Thyroid gland (tissue), 4 donors: ENCODE measurements around the gene MCCD1. TPM values are rescaled to one million over a fixed set of nuclear protein-coding genes. Genes with fewer than 3 reads are reported as not detected.
"Not testable (repeated sequence)": the region's sequence is repeated elsewhere in the genome, so short reads cannot be mapped to it uniquely, and the experiment has no call there.

Experiments
- DNase-seq, 2 donors: peaks; one replicate each; pipeline ENCODE4 v3.0.0-alpha.2; 2019
- H3K27ac ChIP-seq, 3 donors: fragments of 200-600 bp; sonication (generic); 1 replicate in 2 of 3; 2 replicates in 1 of 3; pipeline ENCODE4 v1.5.1; 2016 to 2019; ENCODE audit warnings: mild to moderate bottlenecking in 1 of 3, moderate library complexity in 1 of 3
- H3K27me3 ChIP-seq: fragments of 200-600 bp; sonication (generic); one replicate; pipeline ENCODE4 v1.5.1; 2019
- H3K36me3 ChIP-seq, 2 donors: fragments of 200-600 bp; sonication (generic); one replicate each; pipeline ENCODE4 v1.5.1; 2016 to 2019
- H3K4me1 ChIP-seq, 2 donors: fragments of 200-600 bp; sonication (generic); one replicate each; pipeline ENCODE4 v1.5.1; 2017 to 2019
- H3K4me3 ChIP-seq, 3 donors: fragments of 200-600 bp; sonication (generic); replicated peaks in 1 of 3; 1 replicate in 2 of 3; 2 replicates in 1 of 3; pipeline ENCODE4 v1.5.1; 2016; ENCODE audit warnings: mild to moderate bottlenecking in 1 of 3
- H3K9me3 ChIP-seq: fragments of 200-600 bp; sonication (generic); one replicate; pipeline ENCODE4 v1.5.1; 2017
- POLR2A ChIP-seq, 2 donors: fragments of 450-650 bp; IDR thresholded peaks; one replicate each; pipeline ENCODE4 v1.6.1; 2017; ENCODE audit warnings: antibody characterized with exemption in 2 of 2, mild to moderate bottlenecking in 2 of 2, moderate library complexity in 1 of 2
- WGBS, 2 donors: methylation state at CpG; one replicate each; pipeline ENCODE4 v1.1.5; 2017; 5-methylcytosine and 5-hydroxymethylcytosine counted together
- intact Hi-C: fragments of 100-400 bp; cut with DNase I; formaldehyde crosslinking; loops from one replicate; pipeline ENCODE4 v1.15.1; 2023
- total RNA-seq, 4 donors: library from RNA; depleted of rRNA; stranded (reverse); fragments of >200 nt; gene quantifications; one replicate each; pipeline ENCODE4 v1.2.3, GENCODE V29; 2016
- TF ChIP-seq, protein P1 (sequence below), 6 experiments: fragments of 200-600 bp in 3 of 6; fragments of 450-650 bp in 3 of 6; sonication (generic) in 3 of 6; IDR thresholded peaks; one replicate each; pipeline ENCODE4 v1.5.1; 2016 to 2019; ENCODE audit warnings: antibody characterized with exemption in 6 of 6, mild to moderate bottlenecking in 2 of 6, inconsistent platforms in 1 of 6, moderate library complexity in 1 of 6

MCCD1 gene
- total RNA-seq, 4 donors from 2014 or later: not detected

- 93 to 96% methylated on average over 2 of the region's 2 CpGs for WGBS, 2 donors
- Histone ChIP-seq H3K27me3 (no peaks in the 10 kb centered on the region), H3K4me1 (peaks cover 11 to 13% of the 10 kb centered on the region in 2 donors), H3K4me3 (peak overlapping the region in 1 of 3 donors; percentile 25), H3K27ac (peak overlapping the region in 1 of 3 donors; percentile 85), H3K9me3 (no peaks in the 10 kb centered on the region), H3K36me3 (peaks cover 5 to 22% of the 10 kb centered on the region in 2 donors)
- TF ChIP-seq, protein P1, sequence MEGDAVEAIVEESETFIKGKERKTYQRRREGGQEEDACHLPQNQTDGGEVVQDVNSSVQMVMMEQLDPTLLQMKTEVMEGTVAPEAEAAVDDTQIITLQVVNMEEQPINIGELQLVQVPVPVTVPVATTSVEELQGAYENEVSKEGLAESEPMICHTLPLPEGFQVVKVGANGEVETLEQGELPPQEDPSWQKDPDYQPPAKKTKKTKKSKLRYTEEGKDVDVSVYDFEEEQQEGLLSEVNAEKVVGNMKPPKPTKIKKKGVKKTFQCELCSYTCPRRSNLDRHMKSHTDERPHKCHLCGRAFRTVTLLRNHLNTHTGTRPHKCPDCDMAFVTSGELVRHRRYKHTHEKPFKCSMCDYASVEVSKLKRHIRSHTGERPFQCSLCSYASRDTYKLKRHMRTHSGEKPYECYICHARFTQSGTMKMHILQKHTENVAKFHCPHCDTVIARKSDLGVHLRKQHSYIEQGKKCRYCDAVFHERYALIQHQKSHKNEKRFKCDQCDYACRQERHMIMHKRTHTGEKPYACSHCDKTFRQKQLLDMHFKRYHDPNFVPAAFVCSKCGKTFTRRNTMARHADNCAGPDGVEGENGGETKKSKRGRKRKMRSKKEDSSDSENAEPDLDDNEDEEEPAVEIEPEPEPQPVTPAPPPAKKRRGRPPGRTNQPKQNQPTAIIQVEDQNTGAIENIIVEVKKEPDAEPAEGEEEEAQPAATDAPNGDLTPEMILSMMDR (IDR thresholded peaks at IDR 0.05): no peak
- TF ChIP-seq POLR2A (IDR thresholded peaks at IDR 0.05): no peak
- intact Hi-C loops: loop anchor here (5.0 to 10.0 kb wide), 2 partner anchors 49 to 54 kb away; partner anchors contain the start of gene MICB
- no peak for DNase-seq
These were observed 19.7 kb downstream of the MCCD1 start for GRCh38 chr6:31548544-31548873.

- intact Hi-C loops, H3K9me3 ChIP-seq, H3K27me3 ChIP-seq, H3K4me3 ChIP-seq, H3K27ac ChIP-seq: not testable (repeated sequence)
- DNase-seq: peak; percentile 19 to 33
- H3K4me1 ChIP-seq: peaks cover 11 to 13% of the 10 kb centered on the region in 2 donors
- H3K36me3 ChIP-seq: peaks cover 20 to 22% of the 10 kb centered on the region in 2 donors
- TF ChIP-seq, protein P1 (IDR thresholded peaks at IDR 0.05): peak in 3 of 6 experiments; percentile 5 to 15 (median 14)
- WGBS, 2 donors: 58 to 63% methylated on average over 5 of the region's 5 CpGs
These were observed 22.6 kb downstream of the MCCD1 start for GRCh38 chr6:31551371-31551770.

DNA sequence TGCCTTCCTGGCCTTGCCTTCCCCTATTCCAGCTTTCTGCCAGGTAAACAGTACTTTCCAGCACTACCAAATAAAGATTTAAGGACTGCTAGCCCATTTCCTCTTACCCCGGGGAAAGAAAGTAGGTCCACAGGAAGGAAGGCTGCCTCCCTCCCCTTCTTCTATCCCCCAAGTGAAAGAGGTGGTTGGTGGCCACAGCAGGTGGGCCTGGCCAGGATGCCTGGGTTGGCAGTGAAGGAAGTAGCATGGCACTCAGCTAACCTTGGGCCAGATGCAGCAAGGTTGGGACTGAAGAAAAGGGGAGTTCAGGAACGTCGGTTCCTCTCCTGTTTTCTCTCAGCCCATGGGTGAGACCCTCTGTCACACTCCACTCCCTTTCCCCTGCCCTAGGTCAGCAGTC lies 27.5 kb downstream of the MCCD1 start:
- no peaks in the 10 kb centered on the region for H3K9me3 ChIP-seq
- WGBS, 2 donors: 77% methylated on average over 3 of the region's 3 CpGs
- DNase-seq: no peak
- peaks cover 16 to 42% of the 10 kb centered on the region in 2 donors for H3K36me3 ChIP-seq
- H3K27ac ChIP-seq: no peak overlapping the region
- intact Hi-C loops: no loop called here
- H3K4me3 ChIP-seq: no peak overlapping the region
- no peak for TF ChIP-seq POLR2A (IDR thresholded peaks at IDR 0.05)
- TF ChIP-seq, protein P1 (IDR thresholded peaks at IDR 0.05): no peak
- no peaks in the 10 kb centered on the region for H3K27me3 ChIP-seq
- H3K4me1 ChIP-seq: peaks cover 0 to 28% of the 10 kb centered on the region in 2 donors

DNA sequence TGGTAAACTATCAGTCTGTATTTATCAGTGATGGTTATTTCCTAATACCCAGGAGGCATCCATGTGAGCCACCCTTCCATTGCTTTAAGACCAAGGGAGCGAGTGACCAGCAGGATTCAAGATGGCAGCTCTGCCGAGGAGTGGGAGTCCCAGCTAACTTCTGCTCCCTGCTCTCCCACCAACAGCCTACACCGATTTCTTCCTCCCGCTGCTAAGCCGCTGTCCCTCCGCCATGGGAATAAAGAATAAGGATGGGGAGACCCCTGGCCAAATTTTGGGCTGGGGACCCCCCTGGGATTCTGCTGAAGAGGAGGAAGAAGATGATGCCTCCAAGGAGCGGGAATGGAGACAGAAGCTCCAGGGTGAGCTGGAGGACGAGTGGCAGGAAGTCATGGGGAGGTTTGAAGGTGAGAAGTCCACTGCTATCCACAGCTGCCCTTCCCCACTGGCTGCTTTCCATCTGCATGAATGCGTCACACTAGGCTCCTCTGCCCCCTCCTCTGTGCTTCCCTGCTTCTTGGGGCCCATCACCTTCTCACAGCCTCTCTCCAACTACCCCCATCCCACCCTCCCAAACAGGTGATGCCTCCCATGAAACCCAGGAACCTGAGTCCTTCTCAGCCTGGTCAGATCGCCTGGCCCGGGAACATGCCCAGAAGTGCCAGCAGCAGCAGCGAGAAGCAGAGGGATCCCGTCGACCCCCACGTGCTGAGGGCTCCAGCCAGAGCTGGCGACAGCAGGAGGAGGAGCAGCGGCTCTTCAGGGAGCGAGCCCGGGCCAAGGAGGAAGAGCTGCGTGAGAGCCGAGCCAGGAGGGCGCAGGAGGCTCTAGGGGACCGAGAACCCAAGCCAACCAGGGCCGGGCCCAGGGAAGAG lies 28.9 kb downstream of the MCCD1 start:
- 77 to 89% methylated on average over 18 to 23 of the region's 24 CpGs for WGBS, 2 donors
- Histone ChIP-seq H3K4me3 (no peak overlapping the region), H3K4me1 (peaks cover 0 to 28% of the 10 kb centered on the region in 2 donors), H3K27me3 (no peaks in the 10 kb centered on the region), H3K27ac (no peak overlapping the region), H3K36me3 (peaks cover 16 to 42% of the 10 kb centered on the region in 2 donors), H3K9me3 (no peaks in the 10 kb centered on the region)
- intact Hi-C loops: no loop called here
- TF ChIP-seq, protein P1 (IDR thresholded peaks at IDR 0.05): no peak
- TF ChIP-seq POLR2A (IDR thresholded peaks at IDR 0.05): no peak
- DNase-seq: no peak

GRCh38 chr6:31558318-31558625 lies 29.5 kb downstream of the MCCD1 start:
- TF ChIP-seq POLR2A (IDR thresholded peaks at IDR 0.05): no peak
- TF ChIP-seq, protein P1 (IDR thresholded peaks at IDR 0.05): no peak
- 88 to 93% methylated on average over 5 of the region's 8 CpGs for WGBS, 2 donors
- H3K4me3 ChIP-seq: no peak overlapping the region
- peaks cover 0 to 28% of the 10 kb centered on the region in 2 donors for H3K4me1 ChIP-seq
- H3K9me3 ChIP-seq: no peaks in the 10 kb centered on the region
- intact Hi-C loops: no loop called here
- H3K27ac ChIP-seq: no peak overlapping the region
- peaks cover 16 to 42% of the 10 kb centered on the region in 2 donors for H3K36me3 ChIP-seq
- H3K27me3 ChIP-seq: no peaks in the 10 kb centered on the region
- no peak for DNase-seq
